ENCODE measurements around the gene P2RY8.

GRCh38 chrX:1520350-1520749, 16.6 kb downstream of the P2RY8 start:
- TF ChIP-seq EZH2 (IDR thresholded peaks at IDR 0.05) (no peak), EZH2phosphoT487 (IDR thresholded peaks at IDR 0.05) (no peak)
- TF ChIP-seq, protein P1, sequence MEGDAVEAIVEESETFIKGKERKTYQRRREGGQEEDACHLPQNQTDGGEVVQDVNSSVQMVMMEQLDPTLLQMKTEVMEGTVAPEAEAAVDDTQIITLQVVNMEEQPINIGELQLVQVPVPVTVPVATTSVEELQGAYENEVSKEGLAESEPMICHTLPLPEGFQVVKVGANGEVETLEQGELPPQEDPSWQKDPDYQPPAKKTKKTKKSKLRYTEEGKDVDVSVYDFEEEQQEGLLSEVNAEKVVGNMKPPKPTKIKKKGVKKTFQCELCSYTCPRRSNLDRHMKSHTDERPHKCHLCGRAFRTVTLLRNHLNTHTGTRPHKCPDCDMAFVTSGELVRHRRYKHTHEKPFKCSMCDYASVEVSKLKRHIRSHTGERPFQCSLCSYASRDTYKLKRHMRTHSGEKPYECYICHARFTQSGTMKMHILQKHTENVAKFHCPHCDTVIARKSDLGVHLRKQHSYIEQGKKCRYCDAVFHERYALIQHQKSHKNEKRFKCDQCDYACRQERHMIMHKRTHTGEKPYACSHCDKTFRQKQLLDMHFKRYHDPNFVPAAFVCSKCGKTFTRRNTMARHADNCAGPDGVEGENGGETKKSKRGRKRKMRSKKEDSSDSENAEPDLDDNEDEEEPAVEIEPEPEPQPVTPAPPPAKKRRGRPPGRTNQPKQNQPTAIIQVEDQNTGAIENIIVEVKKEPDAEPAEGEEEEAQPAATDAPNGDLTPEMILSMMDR (IDR thresholded peaks at IDR 0.05), result no peak

All from neural progenitor cell (in vitro differentiated cells).